HepG2 (cell line): Measurements from ENCODE around the gene RHOXF1. TPM values are rescaled to one million over a fixed set of nuclear protein-coding genes. Genes with fewer than 3 reads are reported as not detected.
"Not testable (repeated sequence)": the region's sequence is repeated elsewhere in the genome, so short reads cannot be mapped to it uniquely, and the experiment has no call there.

Experiments used
- ATAC-seq: fragments of 200-7000 bp; cut with Tn5 transposase; 3 replicates; pipeline ENCODE4 v1.9.1; 2020; ENCODE audit warnings: mild to moderate bottlenecking, moderate library complexity
- BruUV-seq: library from RNA; stranded (reverse); fragments of 400-500 nt; replicated peaks from 2 replicates; lab custom pipeline; 2021; lab: Mats Ljungman, UMichigan
- CTCF ChIA-PET: fragments of 300-600 bp; formaldehyde crosslinking; extraction: SDS; loops from one replicate; lab custom pipeline; 2021; ENCODE audit warnings: low total read pairs, inconsistent platforms, low intra/inter-chr PET ratio; lab: Yijun Ruan, JAX
- POLR2A ChIA-PET: fragments of 350-600 bp; sonication (Branson Sonifier 250); formaldehyde crosslinking; loops from one replicate; lab custom pipeline; 2020; ENCODE audit warnings: antibody characterized with exemption, inconsistent platforms; lab: Yijun Ruan, JAX
- DNase-seq: peaks from one replicate; pipeline ENCODE4 v3.0.0-alpha.2; 2015; ENCODE audit warnings: low spot score
- FAIRE-seq: peaks from 3 replicates; lab custom pipeline; 2011; peaks lifted over from hg19 to GRCh38; lab: Jason Lieb, UNC
- H2AFZ ChIP-seq: one replicate; pipeline ENCODE4 v1.6.1; 2011; ENCODE audit warnings: low read length, inconsistent platforms
- H3K27ac ChIP-seq: fragments of 300-600 bp; 3 replicates; pipeline ENCODE4 v1.8.0; 2011; ENCODE audit warnings: mixed run types, mild to moderate bottlenecking, mixed read lengths, low read length, inconsistent platforms; ENCODE audit not compliant: insufficient read depth; ENCODE audit errors: extremely low read length
- H3K27me3 ChIP-seq, 2 experiments: fragments of 200-600 bp in 1 of 2; 2 replicates in 1 of 2; 3 replicates in 1 of 2; pipeline versions ENCODE4 v1.6.0 to v1.8.0; 2011; ENCODE audit warnings: low read length in 2 of 2, mild to moderate bottlenecking in 2 of 2, moderate library complexity in 2 of 2, inconsistent platforms in 1 of 2; ENCODE audit not compliant: insufficient read depth in 2 of 2, control insufficient read depth in 1 of 2
- H3K36me3 ChIP-seq, 2 experiments: fragments of 200-600 bp in 1 of 2; replicated peaks in 1 of 2; 2 replicates in 1 of 2; 3 replicates in 1 of 2; pipeline versions ENCODE4 v1.5.1 to v1.8.0; 2011; ENCODE audit warnings: low read length in 2 of 2, inconsistent platforms in 1 of 2; ENCODE audit not compliant: insufficient read depth in 2 of 2, control insufficient read depth in 1 of 2
- H3K4me1 ChIP-seq: 2 replicates; pipeline ENCODE4 v1.5.1; 2012; ENCODE audit warnings: low read length, inconsistent platforms; ENCODE audit not compliant: insufficient read depth
- H3K4me2 ChIP-seq: 2 replicates; pipeline ENCODE4 v1.6.0; 2011; ENCODE audit warnings: low read depth, low read length, inconsistent platforms
- H3K4me3 ChIP-seq, 3 experiments: fragments of 200-600 bp in 1 of 3; sonication (generic), shearing (Covaris generic) in 1 of 3; replicated peaks in 1 of 3; 2 replicates each; pipeline ENCODE4 v1.5.1; 2011 to 2016; ENCODE audit warnings: low read length in 3 of 3, inconsistent platforms in 2 of 3, low read depth in 2 of 3, mild to moderate bottlenecking in 2 of 3, control low read depth in 1 of 3, mixed read lengths in 1 of 3; ENCODE audit not compliant: insufficient read depth in 1 of 3
- H3K79me2 ChIP-seq: one replicate; pipeline ENCODE4 v1.6.1; 2011; ENCODE audit warnings: low read length, inconsistent platforms; ENCODE audit not compliant: insufficient read depth
- H3K9ac ChIP-seq: 2 replicates; pipeline ENCODE4 v1.6.0; 2011; ENCODE audit warnings: mild to moderate bottlenecking, low read depth, low read length, inconsistent platforms; ENCODE audit not compliant: insufficient read depth
- H3K9me3 ChIP-seq: 2 replicates; pipeline ENCODE4 v1.5.1; 2012; ENCODE audit warnings: mild to moderate bottlenecking, low read length
- H4K20me1 ChIP-seq: 2 replicates; pipeline ENCODE4 v1.6.0; 2011; ENCODE audit warnings: inconsistent platforms, mild to moderate bottlenecking, low read length, moderate library complexity; ENCODE audit not compliant: insufficient read depth
- ARHGAP35 ChIP-seq: sonication (generic); formaldehyde crosslinking; IDR thresholded peaks from 2 replicates; pipeline ENCODE4 v1.9.0; 2022; ENCODE audit warnings: mild to moderate bottlenecking, inconsistent platforms, moderate library complexity, missing genetic modification reagents, borderline replicate concordance
- ETS1 ChIP-seq: sonication (generic); formaldehyde crosslinking; IDR thresholded peaks from 2 replicates; pipeline ENCODE4 v1.4.0; 2020; ENCODE audit warnings: missing genetic modification reagents
- HES4 ChIP-seq: sonication (generic); formaldehyde crosslinking; IDR thresholded peaks from 2 replicates; pipeline ENCODE4 v1.9.0; 2021; ENCODE audit warnings: mild to moderate bottlenecking, missing genetic modification reagents, borderline replicate concordance
- HOXD1 ChIP-seq: sonication (generic); formaldehyde crosslinking; IDR thresholded peaks from 2 replicates; pipeline ENCODE4 v1.5.0; 2020; ENCODE audit warnings: missing genetic modification reagents
- MIXL1 ChIP-seq: IDR thresholded peaks from 2 replicates; pipeline ENCODE4 v1.6.1; 2016
- NCOR1 ChIP-seq: fragments of 200-600 bp; sonication (generic); IDR thresholded peaks from 2 replicates; pipeline ENCODE4 v1.7.0; 2017; ENCODE audit warnings: antibody characterized with exemption, low read length, borderline replicate concordance
- NR2C2 ChIP-seq: sonication (generic); formaldehyde crosslinking; IDR thresholded peaks from 2 replicates; pipeline ENCODE4 v1.4.0; 2020; ENCODE audit warnings: missing genetic modification reagents, mild to moderate bottlenecking, moderate library complexity, borderline replicate concordance
- RNF219 ChIP-seq: sonication (generic); formaldehyde crosslinking; IDR thresholded peaks from 2 replicates; pipeline ENCODE4 v1.5.0; 2020; ENCODE audit warnings: mild to moderate bottlenecking, missing genetic modification reagents
- SP5 ChIP-seq: IDR thresholded peaks from 2 replicates; pipeline ENCODE4 v1.6.1; 2016; ENCODE audit warnings: low read depth, borderline replicate concordance
- TCF7 ChIP-seq: sonication (generic); IDR thresholded peaks from 2 replicates; pipeline ENCODE4 v1.6.1; 2016; ENCODE audit warnings: antibody characterized with exemption, low read depth
- ZNF232 ChIP-seq: sonication (generic); formaldehyde crosslinking; IDR thresholded peaks from 2 replicates; pipeline ENCODE4 v1.4.0; 2020; ENCODE audit warnings: missing genetic modification reagents, borderline replicate concordance
- ZNF383 ChIP-seq: sonication (generic); formaldehyde crosslinking; IDR thresholded peaks from 2 replicates; pipeline ENCODE4 v1.4.0; 2020; ENCODE audit warnings: missing genetic modification reagents, mild to moderate bottlenecking, borderline replicate concordance
- ZNF570 ChIP-seq: sonication (generic); formaldehyde crosslinking; IDR thresholded peaks from 2 replicates; pipeline ENCODE4 v1.4.0; 2020; ENCODE audit warnings: mild to moderate bottlenecking, missing genetic modification reagents, borderline replicate concordance
- ZNF615 ChIP-seq: sonication (generic); formaldehyde crosslinking; IDR thresholded peaks from 2 replicates; pipeline ENCODE4 v1.5.0; 2020; ENCODE audit warnings: mild to moderate bottlenecking, missing genetic modification reagents, borderline replicate concordance
- WGBS: methylation state at CpG from one replicate; pipeline ENCODE4 v1.1.6; 2017; ENCODE audit warnings: low lambda C conversion rate; 5-methylcytosine and 5-hydroxymethylcytosine counted together
- in situ Hi-C: cut with HindIII; loops from 2 replicates; pipeline ENCODE4 v1.10.0; 2017; ENCODE audit warnings: low pct_unique_long_range_greater_than_20kb; ENCODE audit not compliant: extremely low pct_ligation_motif_present
- intact Hi-C: fragments of 100-400 bp; cut with micrococcal nuclease; formaldehyde crosslinking; loops from one replicate; pipeline ENCODE4 v1.10.0; 2022; ENCODE audit not compliant: unreplicated experiment
- polyA plus RNA-seq, 8 experiments: library from polyadenylated mRNA; depleted of rRNA in 3 of 8; stranded (reverse) in 7 of 8; unstranded in 1 of 8; fragments of >200 nt; fragmentation: Illumina TruSeq in 4 of 8; extraction: Trizol in 4 of 8; gene quantifications; 2 replicates each; pipeline versions ENCODE4 v1.2.1 to v1.2.3, GENCODE V29; 2011 to 2016; ENCODE audit warnings: low read depth in 4 of 8, missing spikeins in 1 of 8, mixed read lengths in 1 of 8; ENCODE audit not compliant: insufficient read depth in 1 of 8
- total RNA-seq, 5 experiments: library from RNA; depleted of rRNA; stranded (reverse); fragments of >200 nt; fragmentation: Illumina TruSeq; extraction: Trizol; gene quantifications; 2 replicates each; pipeline ENCODE4 v1.2.3, GENCODE V29; 2016; ENCODE audit warnings: low read depth in 1 of 5

Gene RHOXF1
- total and polyA plus RNA-seq, 2 of the 13 experiments (the other 11 are each of a cell fraction or from before 2014, with no cell fraction given) = not detected

- ATAC-seq = no peak
- ChIA-PET POLR2A (no interaction called here), CTCF (no interaction called here)
- no peak overlapping the region for H2AFZ ChIP-seq
- no peak overlapping the region for H3K9ac ChIP-seq
- H3K4me2 ChIP-seq = no peak overlapping the region
- H4K20me1 ChIP-seq = no peaks in the 10 kb centered on the region
- in situ Hi-C loops (no loop called here), intact Hi-C loops (no loop called here)
- BruUV-seq = no TSS peak
- TF ChIP-seq ARHGAP35 (no peak), RNF219 (CRISPR knock-in tag) (no peak), ETS1 (CRISPR knock-in tag) (no peak), ZNF615 (CRISPR knock-in tag) (no peak), NR2C2 (CRISPR knock-in tag) (no peak), HOXD1 (CRISPR knock-in tag) (no peak), ZNF570 (CRISPR knock-in tag) (no peak), NCOR1 (no peak), HES4 (CRISPR knock-in tag) (no peak), TCF7 (no peak), ZNF383 (CRISPR knock-in tag) (no peak), ZNF232 (CRISPR knock-in tag) (no peak), SP5 (no peak), MIXL1 (CRISPR knock-in tag) (no peak)
- no peaks in the 10 kb centered on the region for H3K4me1 ChIP-seq
- no peak for DNase-seq
- H3K79me2 ChIP-seq = no peaks in the 10 kb centered on the region
- no peak overlapping the region for H3K27ac ChIP-seq
- no peaks in the 10 kb centered on the region for H3K9me3 ChIP-seq
- H3K36me3 ChIP-seq = no peaks in the 10 kb centered on the region
- no peaks in the 10 kb centered on the region for H3K27me3 ChIP-seq
- 49% methylated on average over 10 of the region's 10 CpGs for WGBS
- no peak overlapping the region for H3K4me3 ChIP-seq
- FAIRE-seq = no peak
These were observed 28.3 kb downstream of the RHOXF1 start for GRCh38 chrX:120087289-120088017.

- CTCF ChIA-PET, H3K36me3 ChIP-seq, H3K4me1 ChIP-seq, H3K9ac ChIP-seq, H3K79me2 ChIP-seq, H3K27me3 ChIP-seq, H3K9me3 ChIP-seq, H3K4me3 ChIP-seq, H4K20me1 ChIP-seq, H3K4me2 ChIP-seq, BruUV-seq, POLR2A ChIA-PET, H3K27ac ChIP-seq, intact Hi-C loops, DNase-seq, in situ Hi-C loops, H2AFZ ChIP-seq: not testable (repeated sequence)
- ATAC-seq = peak; percentile 29; the same call in 1 of the 3 replicates
- no CpG with 5 or more reads among the region's 12 CpGs for WGBS
- FAIRE-seq = peak; percentile 85
These were observed 30.0 kb downstream of the RHOXF1 start for GRCh38 chrX:120085553-120086185.
